GM15510 (cell line): ENCODE measurements around the gene AP2A2.

ENCODE experiments used
- POLR2A ChIP-seq: IDR thresholded peaks from 3 replicates; pipeline ENCODE4 v1.6.1; 2011; ENCODE audit warnings: borderline replicate concordance; ENCODE audit not compliant: insufficient read length; ENCODE audit errors: extremely low read depth

AP2A2 gene

GRCh38 chr11:1033016-1033798, 107.5 kb downstream of the AP2A2 start:
- TF ChIP-seq POLR2A, result no peak

DNA sequence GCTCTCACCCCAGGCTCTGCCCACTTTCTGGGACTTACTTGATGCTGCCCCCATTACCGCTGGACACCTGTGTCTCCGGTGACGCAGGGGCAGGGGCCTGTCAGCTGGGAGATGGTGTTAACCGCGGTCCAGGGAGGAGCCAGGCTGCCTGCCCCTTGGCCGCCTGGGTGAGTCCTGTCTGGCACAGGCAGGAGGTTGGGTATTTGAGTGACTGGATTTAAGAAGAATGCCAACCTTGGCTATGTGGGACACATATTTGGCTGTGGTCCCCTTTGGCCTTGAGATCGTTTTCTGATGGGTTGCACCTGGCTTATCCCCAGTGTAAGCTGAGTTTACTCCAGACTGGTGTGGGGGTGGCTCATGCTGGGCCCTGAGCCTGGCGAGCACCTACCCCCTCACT, 108.3 kb downstream of the AP2A2 start:
- no peak for TF ChIP-seq POLR2A

DNA sequence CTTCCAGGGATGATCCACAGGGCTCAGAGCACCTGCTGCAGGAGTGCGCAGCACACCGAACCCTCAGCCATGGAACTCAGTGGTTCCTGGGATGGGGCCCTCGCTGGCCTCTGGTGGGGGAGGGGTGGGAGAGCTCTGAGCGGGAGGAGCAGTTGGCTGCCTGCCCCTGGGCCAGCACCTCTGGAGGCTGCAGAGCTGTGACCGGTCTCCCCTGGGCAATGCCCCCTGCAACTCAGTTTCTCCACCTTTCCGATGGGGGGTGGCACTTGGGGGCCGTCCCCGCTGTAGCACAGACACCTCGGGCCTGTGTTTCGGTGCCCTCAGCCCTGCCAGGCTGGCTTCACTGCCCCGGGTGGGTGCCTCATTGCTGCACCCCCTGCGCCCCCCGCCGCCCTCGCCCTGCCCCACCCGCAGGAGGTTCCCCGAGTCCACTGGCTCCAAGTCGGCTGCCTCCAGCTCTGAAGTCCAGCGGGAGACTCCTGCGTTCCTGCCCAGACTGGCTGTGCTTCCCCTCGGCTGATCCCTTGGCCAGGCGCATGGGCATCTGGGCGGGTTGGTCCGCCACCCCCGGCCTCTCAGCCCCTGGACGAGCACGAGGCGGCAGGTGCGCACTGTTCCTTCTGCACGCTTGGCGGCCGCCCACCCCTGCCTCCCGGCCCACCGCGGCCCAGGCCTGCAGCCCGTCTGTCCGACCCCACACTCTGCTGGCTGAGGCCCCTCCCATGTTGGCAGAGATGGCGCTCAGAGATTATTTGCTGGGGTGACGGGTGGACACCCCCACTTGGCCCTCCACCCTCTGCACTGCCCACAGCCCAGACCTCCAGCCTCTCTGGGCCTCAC, 109.0 kb downstream of the AP2A2 start:
- TF ChIP-seq POLR2A, result no peak

DNA sequence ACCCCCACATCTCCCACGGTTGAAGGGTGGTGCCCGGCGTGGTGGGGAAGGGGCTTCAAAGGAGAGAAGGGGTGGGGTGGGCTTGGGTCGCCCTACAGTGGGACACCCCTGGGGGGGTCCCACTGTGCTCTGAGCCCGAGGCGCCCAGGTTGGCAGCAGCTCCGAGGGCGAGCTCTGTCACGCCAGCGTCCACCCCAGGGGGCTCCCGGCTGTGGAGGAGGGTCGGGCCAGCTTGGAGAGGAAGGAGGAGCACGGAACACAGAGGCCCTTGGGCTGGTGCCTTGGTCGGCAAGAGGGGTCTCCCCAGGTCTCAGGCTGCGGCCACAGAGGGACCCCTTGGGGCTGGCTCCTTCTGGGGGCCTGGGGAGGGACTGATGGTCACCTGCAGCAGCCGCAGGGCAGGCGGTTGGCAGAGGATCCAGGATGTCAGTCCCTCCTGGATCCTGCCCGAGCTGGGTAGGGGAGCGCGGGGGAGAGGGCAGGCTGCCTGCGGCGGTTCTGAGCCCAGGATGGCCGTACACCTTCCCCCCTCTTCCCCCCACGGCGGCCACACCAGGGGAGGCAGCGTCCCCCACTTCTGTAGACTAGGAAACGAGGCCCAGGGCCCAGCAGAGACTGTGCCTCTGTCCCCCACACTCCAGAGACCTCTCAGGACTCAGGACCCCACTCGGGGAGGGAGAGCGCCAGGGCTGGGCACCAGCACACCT, 110.1 kb downstream of the AP2A2 start:
- no peak for TF ChIP-seq POLR2A

GRCh38 chr11:1036303-1036923, 110.7 kb downstream of the AP2A2 start, which contains the start of gene MUC6:
TSS of gene MUC6 (minus strand) at chr11:1036718. CDS start at chr11:1036655, 63 bp downstream.
- TF ChIP-seq POLR2A, result no peak

DNA sequence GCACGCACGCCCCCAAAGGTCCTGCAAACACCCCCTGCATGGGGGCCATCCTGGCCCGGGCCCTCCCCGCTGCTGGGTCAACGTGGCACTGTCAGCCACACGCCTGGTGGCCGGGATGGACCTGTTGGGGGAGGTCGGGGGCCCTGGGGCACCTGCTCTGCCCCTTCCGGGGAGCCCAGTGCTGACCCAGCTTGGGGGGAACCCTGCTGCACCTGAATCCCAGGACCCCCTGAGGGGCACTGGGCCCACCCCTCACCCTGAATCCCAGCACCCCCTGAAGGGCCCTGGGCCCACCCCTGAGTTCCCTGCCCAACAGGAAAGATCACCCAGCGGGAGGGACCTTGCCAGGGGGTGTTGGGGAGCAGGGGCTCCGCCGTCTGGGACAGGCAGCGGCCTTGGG, 111.3 kb downstream of the AP2A2 start:
- TF ChIP-seq POLR2A, result no peak

DNA sequence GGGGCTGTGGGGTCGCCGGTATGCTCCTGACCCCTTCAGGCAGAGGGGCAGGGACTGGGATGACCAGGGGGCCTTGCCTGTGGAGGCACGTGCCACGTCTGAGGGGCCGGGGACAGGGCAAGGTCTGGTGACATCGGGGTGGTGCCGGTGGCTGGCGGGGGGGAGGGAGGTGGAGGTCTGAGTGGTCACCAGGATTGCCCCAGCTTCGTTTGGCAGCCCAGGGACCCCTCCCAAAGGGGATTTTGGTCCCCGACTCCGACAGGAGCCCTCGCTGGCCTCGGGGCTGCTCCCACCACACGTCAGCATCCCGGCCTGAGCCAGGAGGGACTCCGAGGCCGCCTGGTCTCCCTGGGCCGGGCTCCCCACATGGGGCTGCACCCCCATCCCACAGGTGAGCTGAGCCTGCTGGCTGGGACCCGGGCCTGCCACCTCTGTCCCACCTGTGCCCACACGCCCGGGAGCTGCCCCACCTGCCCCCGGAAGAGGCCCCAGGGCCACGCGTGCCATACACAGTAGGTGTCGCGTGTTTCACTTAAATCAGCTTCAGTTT, 111.9 kb downstream of the AP2A2 start:
- TF ChIP-seq POLR2A, result no peak

GRCh38 chr11:1038361-1038760, 112.7 kb downstream of the AP2A2 start:
- TF ChIP-seq POLR2A, result no peak

- no peak for TF ChIP-seq POLR2A
Measured at GRCh38 chr11:1038921-1039320, 113.3 kb downstream of the AP2A2 start.

GRCh38 chr11:1039481-1040427, 114.1 kb downstream of the AP2A2 start:
- TF ChIP-seq POLR2A, result no peak

DNA sequence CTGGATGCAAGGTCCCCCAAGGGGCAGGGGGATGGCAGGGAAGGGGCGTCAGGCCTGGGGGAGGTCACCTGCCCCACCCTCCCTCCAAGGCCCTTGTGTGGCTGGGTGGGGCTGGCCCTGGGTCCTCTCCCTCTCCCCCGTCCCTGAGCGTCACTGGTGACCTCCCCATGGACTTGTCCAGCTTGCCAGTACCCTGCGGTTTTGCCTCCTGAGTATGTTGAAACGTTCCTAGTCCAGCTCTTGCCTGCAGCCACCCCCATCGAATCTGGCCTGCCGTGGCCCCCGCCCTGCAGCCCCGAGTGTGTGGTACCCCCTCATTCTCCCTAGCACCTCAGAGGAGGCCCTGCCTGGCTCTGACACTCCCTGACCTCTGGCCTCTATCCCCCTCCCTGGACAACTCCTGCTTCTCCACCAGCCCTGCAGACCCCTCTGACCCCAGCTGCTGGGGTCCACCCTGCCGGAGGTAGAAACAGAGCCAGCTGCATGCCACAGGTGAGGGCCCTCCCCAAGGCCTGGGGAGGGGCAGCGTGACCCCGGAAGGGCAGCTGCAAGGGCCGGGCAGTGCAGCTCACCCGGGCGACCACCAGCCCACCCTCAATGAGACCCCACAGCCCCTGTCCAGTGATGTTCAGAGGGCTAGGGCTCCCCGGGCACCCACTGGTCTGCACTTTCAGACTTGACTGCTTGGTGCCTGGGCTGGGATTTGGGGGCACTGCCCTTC, 114.9 kb downstream of the AP2A2 start:
- no peak for TF ChIP-seq POLR2A

DNA sequence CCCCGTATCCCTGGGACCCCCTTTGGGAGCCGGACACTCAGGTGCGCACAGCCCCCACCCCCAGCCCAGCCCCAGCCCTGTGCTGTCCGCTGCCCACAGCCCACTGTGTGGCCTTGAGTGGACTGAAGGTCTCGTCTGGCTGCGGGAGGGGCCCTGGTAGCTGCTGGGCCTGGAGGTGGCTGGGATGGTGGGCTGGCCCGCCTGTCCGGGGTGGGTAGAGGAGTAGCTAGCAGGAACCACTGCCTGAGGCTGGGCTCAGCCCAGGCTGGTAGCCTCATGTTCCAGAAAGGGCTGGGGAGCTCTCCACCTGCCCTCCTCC, 115.4 kb downstream of the AP2A2 start:
- TF ChIP-seq POLR2A, result no peak

GRCh38 chr11:1041471-1041870, 115.8 kb downstream of the AP2A2 start:
- TF ChIP-seq POLR2A, result no peak

GRCh38 chr11:1041936-1042608, 116.4 kb downstream of the AP2A2 start:
- no peak for TF ChIP-seq POLR2A
